Activated naive CD8-positive, alpha-beta T cell treated with anti-CD3 and anti-CD28 coated beads, Interleukin-2, amount 10 ng/mL, durations not matched to agents 7 days and 5 days (primary cell): ENCODE results near the gene PACSIN1. TPM values are rescaled to one million over a fixed set of nuclear protein-coding genes. Genes with fewer than 3 reads are reported as not detected.

ENCODE experiments used
- ATAC-seq: fragments of 150-1000 bp; cut with Tn5 transposase; one replicate; pipeline ENCODE4 v1.10.0; 2021; ENCODE audit warnings: low read depth, moderate library complexity
- POLR2A ChIA-PET: fragments of 350-600 bp; sonication (Branson Sonifier 250); formaldehyde crosslinking; loops from one replicate; lab custom pipeline; 2021; ENCODE audit warnings: antibody characterized with exemption; lab: Charles Lee
- DNase-seq: peaks from one replicate; pipeline ENCODE4 v3.0.0; 2021
- H3K27ac Mint-ChIP-seq: one replicate; pipeline ENCODE4 v1.8.0; 2022; ENCODE audit warnings: mild to moderate bottlenecking, mixed read lengths
- H3K27me3 Mint-ChIP-seq: one replicate; pipeline ENCODE4 v1.8.0; 2022; ENCODE audit warnings: mild to moderate bottlenecking, moderate library complexity, mixed read lengths
- H3K36me3 Mint-ChIP-seq: one replicate; pipeline ENCODE4 v1.8.0; 2021; ENCODE audit warnings: mild to moderate bottlenecking, mixed read lengths
- H3K4me1 Mint-ChIP-seq: one replicate; pipeline ENCODE4 v1.8.0; 2021; ENCODE audit warnings: mixed read lengths
- H3K4me3 Mint-ChIP-seq: one replicate; pipeline ENCODE4 v1.8.0; 2022; ENCODE audit warnings: mild to moderate bottlenecking, moderate library complexity, mixed read lengths
- H3K9me3 Mint-ChIP-seq: one replicate; pipeline ENCODE4 v1.8.0; 2021; ENCODE audit warnings: mixed read lengths
- total RNA-seq, 2 experiments: library from RNA; stranded (reverse); gene quantifications; one replicate each; pipeline ENCODE4 v1.2.3, GENCODE V29; 2021

PACSIN1 gene, protein sequence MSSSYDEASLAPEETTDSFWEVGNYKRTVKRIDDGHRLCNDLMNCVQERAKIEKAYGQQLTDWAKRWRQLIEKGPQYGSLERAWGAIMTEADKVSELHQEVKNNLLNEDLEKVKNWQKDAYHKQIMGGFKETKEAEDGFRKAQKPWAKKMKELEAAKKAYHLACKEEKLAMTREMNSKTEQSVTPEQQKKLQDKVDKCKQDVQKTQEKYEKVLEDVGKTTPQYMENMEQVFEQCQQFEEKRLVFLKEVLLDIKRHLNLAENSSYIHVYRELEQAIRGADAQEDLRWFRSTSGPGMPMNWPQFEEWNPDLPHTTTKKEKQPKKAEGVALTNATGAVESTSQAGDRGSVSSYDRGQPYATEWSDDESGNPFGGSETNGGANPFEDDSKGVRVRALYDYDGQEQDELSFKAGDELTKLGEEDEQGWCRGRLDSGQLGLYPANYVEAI
- total RNA-seq: 1 to 10 TPM; 3.1 to 4.5 TPM

DNA sequence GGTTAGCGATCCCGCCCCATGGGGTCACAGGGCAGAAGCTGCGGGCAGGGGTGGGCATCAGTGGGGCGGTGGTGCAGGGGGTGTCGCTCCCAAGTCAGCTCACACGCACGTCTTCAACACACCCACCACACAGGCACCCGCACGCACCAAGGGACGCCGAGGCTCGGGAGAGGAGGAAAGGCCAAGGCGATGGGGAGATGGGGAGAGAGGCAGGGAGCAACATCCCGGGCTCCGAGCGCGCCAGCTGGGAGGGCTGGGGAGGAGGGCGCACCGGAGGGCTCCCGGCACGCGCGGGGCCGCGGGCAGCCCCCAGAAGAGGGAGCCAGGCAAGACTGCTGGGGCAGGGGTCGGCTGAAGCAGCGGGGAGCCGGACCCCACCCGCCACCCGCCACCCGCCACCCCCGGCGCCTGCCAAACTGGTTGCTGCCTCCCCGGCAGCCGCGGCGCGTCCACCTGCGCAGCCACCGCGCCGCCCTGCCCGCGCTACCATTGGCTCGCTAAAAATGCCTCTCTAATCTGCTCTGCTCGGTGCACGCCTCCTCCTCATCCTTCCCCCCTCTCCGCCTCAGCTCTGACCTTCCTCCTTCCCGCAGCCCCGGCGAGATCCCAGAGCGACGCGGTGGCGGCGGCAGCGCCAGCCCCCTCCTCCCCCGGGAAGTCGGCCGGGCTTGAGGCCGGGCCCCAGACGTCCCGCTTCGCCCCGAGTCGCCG lies at the start of gene PACSIN1:
PACSIN1 (plus strand) TSS at position 546 of the 711 bp plus-strand sequence. CDS start 60,230 bp downstream, outside the sequence.
- ATAC-seq (peak; percentile 82), DNase-seq (peak; percentile 48)
- peaks cover 40% of the 10 kb centered on the region for H3K27me3 Mint-ChIP-seq
- peaks cover 5% of the 10 kb centered on the region for H3K4me1 Mint-ChIP-seq
- H3K4me3 Mint-ChIP-seq: peak within 1 kb of the TSS; percentile 77
- peak within 1 kb of the TSS; percentile 51 for H3K27ac Mint-ChIP-seq
- POLR2A ChIA-PET: no interaction called here
- H3K9me3 Mint-ChIP-seq: no peaks in the 10 kb centered on the region
- H3K36me3 Mint-ChIP-seq: no peaks in the 10 kb centered on the region

DNA sequence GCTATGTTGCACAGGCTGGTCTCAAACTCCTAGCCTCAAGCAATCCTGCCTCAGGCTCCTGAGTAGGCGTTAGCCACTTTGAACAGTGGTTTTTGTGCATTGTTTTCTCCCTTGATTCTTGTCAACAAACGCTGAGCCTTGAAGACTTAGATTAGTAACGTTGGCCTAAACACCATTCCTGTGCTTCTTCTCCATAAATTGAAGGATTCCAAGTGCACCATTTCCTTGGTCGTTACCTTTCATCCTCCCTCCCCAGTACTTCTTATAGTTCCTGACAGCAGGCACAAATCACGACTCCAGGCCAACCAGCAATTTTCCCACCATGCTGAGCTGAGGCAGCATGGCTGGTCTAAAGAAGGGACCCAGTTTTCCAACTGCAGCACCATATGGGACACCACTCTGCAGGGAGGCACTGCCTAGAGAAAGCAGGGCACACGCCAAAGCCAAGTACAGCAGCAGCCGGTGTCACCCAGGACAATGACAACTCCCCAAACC lies 49.0 kb upstream of the PACSIN1 start:
- H3K4me3 Mint-ChIP-seq: no peak overlapping the region
- H3K27me3 Mint-ChIP-seq: no peaks in the 10 kb centered on the region
- H3K27ac Mint-ChIP-seq: no peak overlapping the region
- H3K4me1 Mint-ChIP-seq: peaks cover 15% of the 10 kb centered on the region
- H3K36me3 Mint-ChIP-seq: peaks cover 29% of the 10 kb centered on the region
- POLR2A ChIA-PET: interaction anchor here (0.6 to 3.4 kb wide), 4 partner anchors 52 to 167 kb away, joined by 4 to 34 read pairs (median 4); partner anchors contain the start of gene SMIM29
- H3K9me3 Mint-ChIP-seq: no peaks in the 10 kb centered on the region
- ATAC-seq: no peak
- DNase-seq: no peak

DNA sequence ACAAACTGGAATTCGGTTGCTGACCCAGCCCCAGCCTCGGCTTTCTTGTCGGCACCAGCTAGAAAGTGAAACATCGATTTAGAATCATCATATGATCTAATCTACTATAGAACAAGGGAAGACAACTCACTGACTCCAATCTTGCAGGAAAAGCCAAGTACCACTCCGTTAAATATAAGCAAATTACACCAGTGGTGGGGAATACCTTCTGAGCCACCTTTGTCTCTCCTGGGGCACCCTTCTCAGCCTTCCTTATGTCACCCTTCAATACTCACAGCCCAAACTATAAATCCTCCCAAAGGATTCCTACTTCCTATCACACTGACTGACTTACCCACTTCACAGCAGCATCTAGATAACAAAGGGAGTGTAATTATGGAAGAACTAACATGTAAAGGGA lies 47.5 kb upstream of the PACSIN1 start:
- peaks cover 17% of the 10 kb centered on the region for H3K4me1 Mint-ChIP-seq
- ATAC-seq (no peak), DNase-seq (no peak)
- POLR2A ChIA-PET: no interaction called here
- H3K27me3 Mint-ChIP-seq: no peaks in the 10 kb centered on the region
- H3K4me3 Mint-ChIP-seq: no peak overlapping the region
- no peak overlapping the region for H3K27ac Mint-ChIP-seq
- H3K36me3 Mint-ChIP-seq: peaks cover 31% of the 10 kb centered on the region
- H3K9me3 Mint-ChIP-seq: no peaks in the 10 kb centered on the region

DNA sequence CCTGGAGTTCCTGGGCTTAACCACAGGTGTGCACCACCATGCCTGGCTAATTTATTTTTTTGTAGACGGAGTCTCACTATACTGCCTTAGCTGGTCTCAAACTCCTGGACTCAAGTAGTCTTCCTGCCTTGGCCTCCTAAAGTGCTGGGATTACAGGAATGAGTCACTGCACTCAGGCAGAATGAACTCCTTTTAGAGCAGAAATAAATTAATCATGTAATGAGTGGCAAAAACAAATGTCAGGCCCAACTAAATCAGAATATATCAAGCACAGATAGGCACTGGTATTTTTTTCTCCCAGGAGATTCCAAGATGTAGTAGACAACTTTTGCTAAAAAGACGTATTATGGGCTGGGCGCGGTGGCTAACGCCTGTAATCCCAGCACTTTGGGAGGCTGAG lies 42.6 kb upstream of the PACSIN1 start:
- H3K4me1 Mint-ChIP-seq: peaks cover 30% of the 10 kb centered on the region
- POLR2A ChIA-PET: interaction anchor here (0.7 to 1.3 kb wide), 2 partner anchors 132 to 187 kb away, joined by 3 to 6 read pairs; partner anchors contain the start of gene HMGA1
- H3K36me3 Mint-ChIP-seq: peaks cover 33% of the 10 kb centered on the region
- H3K27ac Mint-ChIP-seq: no peak overlapping the region
- DNase-seq (no peak), ATAC-seq (no peak)
- no peaks in the 10 kb centered on the region for H3K27me3 Mint-ChIP-seq
- H3K9me3 Mint-ChIP-seq: no peaks in the 10 kb centered on the region
- no peak overlapping the region for H3K4me3 Mint-ChIP-seq

DNA sequence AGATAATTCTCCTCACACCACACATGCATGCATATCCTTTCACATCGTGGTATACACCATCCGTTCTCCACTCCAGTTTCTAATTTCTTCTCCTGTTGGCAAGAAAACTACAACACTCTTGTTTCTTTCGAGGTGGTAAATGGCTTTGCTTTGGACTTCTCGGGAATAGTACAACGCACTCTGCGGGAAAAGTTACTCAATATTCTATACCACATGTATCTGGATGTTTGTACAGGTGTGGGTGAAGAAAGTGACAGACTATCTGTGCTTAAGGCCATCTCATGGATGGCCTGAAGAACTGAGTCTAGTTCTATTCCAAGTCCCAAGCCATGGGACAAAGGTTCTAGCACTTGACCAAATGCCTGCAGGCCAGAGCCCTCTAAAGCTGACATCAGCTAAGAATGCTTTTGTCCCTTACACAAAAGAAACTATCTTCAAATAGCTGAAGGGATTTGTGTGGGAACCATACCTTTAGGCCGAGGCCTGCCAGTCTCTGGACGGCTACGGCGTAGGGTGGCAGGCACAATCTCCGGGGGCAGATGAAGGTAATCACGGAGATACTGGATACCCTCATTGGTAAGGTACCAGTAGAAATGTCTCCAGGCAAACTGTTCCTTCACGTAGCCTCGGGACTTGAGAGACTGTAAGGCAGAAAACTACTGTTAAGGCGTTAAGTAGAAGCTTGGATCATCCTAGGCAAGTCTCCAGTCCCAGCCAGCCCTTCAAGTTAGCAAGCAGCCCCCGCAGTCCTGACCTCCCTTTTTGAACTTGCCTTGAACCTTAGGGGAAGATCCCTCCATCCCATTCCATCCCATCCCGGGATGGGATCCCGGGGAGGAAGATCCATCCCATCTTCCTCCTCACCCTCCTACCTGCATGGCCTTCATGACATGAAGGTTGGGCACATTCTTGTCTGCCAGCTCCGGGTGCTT lies 41.4 kb upstream of the PACSIN1 start:
- Mint-ChIP-seq H3K36me3 (peaks cover 28% of the 10 kb centered on the region), H3K27me3 (peaks cover 6% of the 10 kb centered on the region), H3K9me3 (no peaks in the 10 kb centered on the region), H3K27ac (peak overlapping the region; percentile 99), H3K4me3 (peak overlapping the region; percentile 97), H3K4me1 (peaks cover 27% of the 10 kb centered on the region)
- no peak for ATAC-seq
- no peak for DNase-seq
- POLR2A ChIA-PET: interaction anchor here (0.7 to 1.9 kb wide), 7 partner anchors 10 to 367 kb away, joined by 3 to 10 read pairs (median 3); partner anchors contain the start of genes BLTP3A, HMGA1 and NUDT3

DNA sequence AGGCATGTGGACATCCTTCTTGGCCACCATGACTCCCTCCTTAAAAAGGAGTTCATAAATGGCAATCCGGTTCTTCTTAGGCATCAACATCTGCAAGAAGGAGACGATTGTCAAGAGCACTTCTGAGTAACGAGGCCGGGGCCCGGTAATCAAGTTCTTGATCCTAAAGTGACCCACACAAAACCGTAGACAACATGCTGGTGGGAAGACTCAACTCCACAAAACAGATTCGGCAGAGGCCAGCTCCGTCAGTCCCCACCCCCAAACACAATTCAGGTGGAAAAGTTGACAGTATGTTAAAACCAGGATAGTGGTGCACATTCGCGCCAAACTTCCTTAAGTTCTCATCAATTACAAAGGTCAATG lies 40.8 kb upstream of the PACSIN1 start:
- DNase-seq: peak; percentile 34
- Mint-ChIP-seq H3K27me3 (peaks cover 6% of the 10 kb centered on the region), H3K27ac (peak overlapping the region; percentile 99), H3K4me1 (peaks cover 27% of the 10 kb centered on the region), H3K4me3 (peak overlapping the region; percentile 97), H3K9me3 (no peaks in the 10 kb centered on the region), H3K36me3 (peaks cover 25% of the 10 kb centered on the region)
- peak; percentile 2 for ATAC-seq
- POLR2A ChIA-PET: interaction anchor here (0.7 to 1.9 kb wide), 8 partner anchors 10 to 367 kb away, joined by 3 to 10 read pairs (median 3); partner anchors contain the start of genes BLTP3A, HMGA1 and NUDT3

DNA sequence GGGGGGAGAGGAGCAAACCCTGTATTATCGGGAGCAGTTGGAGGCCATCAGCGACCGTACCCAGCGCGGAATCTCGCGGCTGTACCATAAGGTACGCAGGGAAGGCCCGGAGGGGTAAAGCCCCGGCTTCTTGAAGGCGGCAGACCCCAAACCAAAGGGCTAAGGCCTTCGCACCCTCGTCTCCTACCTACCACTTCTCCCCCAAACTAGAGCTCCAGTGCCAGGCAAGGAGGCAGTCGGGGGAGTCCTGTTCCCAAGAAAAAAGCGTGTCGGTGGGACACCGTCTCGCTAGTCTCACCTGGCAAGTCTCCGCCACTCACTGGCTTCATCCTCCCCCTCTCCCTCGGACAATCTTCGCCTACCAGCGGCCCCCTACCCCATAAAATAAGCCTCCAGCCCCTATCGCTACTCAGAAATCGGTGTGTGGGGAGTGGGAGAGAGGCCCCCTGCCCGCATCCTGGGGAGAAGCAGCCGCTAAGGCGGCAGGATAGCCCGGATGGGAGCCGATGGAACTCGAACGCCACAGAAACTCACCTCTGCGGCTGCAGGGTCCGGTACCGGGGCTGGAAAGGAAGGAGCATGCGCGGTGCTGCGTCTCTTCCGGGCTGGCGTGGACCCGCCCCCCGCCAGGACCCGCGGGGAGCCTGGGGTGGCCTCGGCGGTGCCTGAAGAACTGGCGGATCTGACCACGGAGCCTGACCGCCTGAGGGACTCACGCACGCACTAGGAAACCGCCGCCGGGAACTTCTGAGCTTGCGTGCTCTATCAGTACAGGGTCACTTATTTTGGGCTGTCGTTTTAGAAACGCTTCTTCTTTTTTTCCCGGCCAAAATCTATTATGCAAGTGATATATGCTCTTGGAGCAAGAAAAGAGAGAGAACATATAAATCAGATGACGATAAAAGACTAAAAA lies 40.1 kb upstream of the PACSIN1 start, which contains the start of gene RPS10:
RPS10 (minus strand) TSS at position 572 of the 913 bp plus-strand sequence. CDS start 848 bp downstream, outside the sequence.
- peaks cover 25% of the 10 kb centered on the region for H3K36me3 Mint-ChIP-seq

DNA sequence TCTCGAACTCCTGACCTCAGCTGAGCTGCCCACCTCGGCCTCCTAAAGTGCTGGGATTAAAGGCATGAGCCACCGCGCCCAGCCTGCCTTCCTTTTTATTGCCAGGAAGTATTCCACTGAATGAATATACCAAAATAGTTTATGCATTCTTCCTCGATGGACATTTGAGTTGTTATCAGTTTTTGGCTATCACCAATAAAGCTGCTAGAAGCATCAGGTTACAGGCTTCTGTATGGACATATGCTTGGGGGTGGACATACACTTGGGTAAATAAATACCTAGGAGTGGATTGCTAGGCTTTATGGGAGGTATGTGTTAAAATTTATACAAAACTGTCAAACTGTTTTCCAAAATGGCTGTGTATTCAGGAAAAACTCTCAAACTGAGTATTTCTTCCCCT lies 30.0 kb upstream of the PACSIN1 start:
- H3K4me1 Mint-ChIP-seq: no peaks in the 10 kb centered on the region
- POLR2A ChIA-PET: no interaction called here
- H3K4me3 Mint-ChIP-seq: no peak overlapping the region
- no peak for DNase-seq
- no peak for ATAC-seq
- H3K36me3 Mint-ChIP-seq: no peaks in the 10 kb centered on the region
- no peaks in the 10 kb centered on the region for H3K27me3 Mint-ChIP-seq
- H3K9me3 Mint-ChIP-seq: peaks cover 2% of the 10 kb centered on the region
- H3K27ac Mint-ChIP-seq: no peak overlapping the region

More for the DNA sequence above, 40.1 kb upstream of the PACSIN1 start, which contains the start of gene RPS10:
- H3K27ac Mint-ChIP-seq: peak within 1 kb of the TSS; percentile 99
- H3K4me3 Mint-ChIP-seq: peak within 1 kb of the TSS; percentile 97
- DNase-seq (peak; percentile 96), ATAC-seq (peak; percentile 95)
- H3K27me3 Mint-ChIP-seq: peaks cover 6% of the 10 kb centered on the region
- POLR2A ChIA-PET: interaction anchor here (0.6 to 1.9 kb wide), 16 partner anchors 11 to 528 kb away, joined by 3 to 10 read pairs (median 3); partner anchors contain the start of genes BLTP3A, HMGA1, NUDT3 and SMIM29
- H3K9me3 Mint-ChIP-seq: no peaks in the 10 kb centered on the region
- peaks cover 26% of the 10 kb centered on the region for H3K4me1 Mint-ChIP-seq

DNA sequence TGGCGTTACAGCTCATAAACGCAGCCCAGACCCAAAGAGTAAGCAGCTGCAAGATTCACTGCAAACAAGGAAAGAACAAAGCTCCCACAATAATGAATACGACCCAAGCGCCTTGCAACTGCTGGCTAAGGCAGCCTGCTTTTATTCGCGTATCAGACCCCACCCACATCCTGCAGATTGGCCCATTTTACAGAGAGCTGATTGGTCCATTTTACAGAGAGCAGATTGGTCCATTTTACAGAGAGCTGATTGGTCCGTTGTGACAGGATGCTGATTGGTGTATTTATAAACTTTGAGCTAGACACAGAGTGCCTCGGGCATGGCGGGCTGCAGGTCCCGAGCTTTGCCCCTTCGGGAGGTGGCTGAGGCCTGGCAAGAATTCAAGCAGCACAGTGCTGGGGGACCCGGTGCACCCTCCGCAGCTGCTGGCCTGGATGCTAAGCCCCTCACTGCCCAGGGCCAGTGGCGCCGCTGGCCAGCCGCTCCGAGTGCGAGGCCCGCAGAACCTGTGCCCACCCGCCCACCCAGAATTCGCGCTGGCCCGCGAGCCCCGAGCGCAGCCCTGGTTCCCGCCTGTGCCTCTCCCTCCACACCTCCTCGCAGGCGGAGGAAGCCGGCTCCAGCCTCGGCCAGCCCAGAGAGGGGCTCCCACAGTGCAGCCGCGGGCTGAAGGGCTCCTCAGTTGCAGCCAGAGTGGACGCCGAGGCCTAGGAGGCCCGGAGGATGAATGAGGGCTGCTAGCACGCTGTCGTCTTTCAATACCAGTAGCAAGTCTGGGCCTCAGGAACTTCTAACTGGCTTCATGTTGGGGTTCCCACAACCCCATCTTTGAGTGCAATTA lies 28.9 kb upstream of the PACSIN1 start:
- Mint-ChIP-seq H3K36me3 (no peaks in the 10 kb centered on the region), H3K9me3 (peaks cover 2% of the 10 kb centered on the region), H3K4me1 (peaks cover 2% of the 10 kb centered on the region), H3K27me3 (no peaks in the 10 kb centered on the region), H3K4me3 (no peak overlapping the region), H3K27ac (no peak overlapping the region)
- POLR2A ChIA-PET: no interaction called here
- ATAC-seq (no peak), DNase-seq (no peak)

DNA sequence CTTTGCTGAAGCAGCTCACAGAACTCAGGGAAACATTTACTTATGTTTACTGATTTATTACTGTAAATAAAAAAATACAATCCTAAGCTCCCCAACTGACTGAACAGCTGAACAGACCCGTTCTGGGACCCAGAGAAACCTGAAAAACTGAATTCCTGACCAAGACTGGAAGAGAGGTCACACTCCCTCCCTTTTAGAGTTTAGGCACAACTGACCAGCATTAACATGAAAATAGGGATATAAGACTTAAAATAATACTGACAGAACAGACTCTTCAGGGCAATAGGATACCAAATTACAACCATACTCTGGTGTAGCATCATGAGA lies 28.3 kb upstream of the PACSIN1 start:
- Mint-ChIP-seq H3K4me3 (no peak overlapping the region), H3K27me3 (no peaks in the 10 kb centered on the region), H3K9me3 (peaks cover 2% of the 10 kb centered on the region), H3K4me1 (peaks cover 2% of the 10 kb centered on the region), H3K36me3 (no peaks in the 10 kb centered on the region), H3K27ac (no peak overlapping the region)
- no peak for ATAC-seq
- POLR2A ChIA-PET: no interaction called here
- no peak for DNase-seq

DNA sequence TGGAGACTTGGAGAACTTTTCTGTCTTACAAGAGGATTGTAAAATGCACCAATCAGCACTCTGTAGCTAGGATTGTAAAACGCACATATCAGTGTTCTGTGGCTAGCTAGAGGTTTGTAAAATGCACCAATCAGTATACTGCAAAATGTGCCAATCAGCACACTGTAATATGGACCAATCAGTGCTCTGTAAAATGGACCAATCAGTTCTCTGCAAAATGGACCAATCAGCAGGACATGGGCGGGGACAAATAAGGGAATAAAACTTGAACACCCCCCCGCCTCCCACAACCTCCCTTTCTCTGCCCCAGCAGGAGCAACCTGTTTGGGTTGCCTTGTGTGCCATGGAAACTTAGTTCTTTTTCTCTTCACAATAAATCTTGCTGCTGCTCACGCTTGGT lies 27.2 kb upstream of the PACSIN1 start:
- POLR2A ChIA-PET: no interaction called here
- ATAC-seq: no peak
- Mint-ChIP-seq H3K4me1 (peaks cover 2% of the 10 kb centered on the region), H3K27me3 (peaks cover 3% of the 10 kb centered on the region), H3K4me3 (no peak overlapping the region), H3K9me3 (peaks cover 2% of the 10 kb centered on the region), H3K27ac (no peak overlapping the region), H3K36me3 (no peaks in the 10 kb centered on the region)
- DNase-seq: no peak
